Neural crest cell (in vitro differentiated cells): ENCODE data around the gene HES7. TPM values are rescaled to one million over a fixed set of nuclear protein-coding genes. Genes with fewer than 3 reads are reported as not detected.
A peak's percentile ranks its signal among the peaks of the same experiment; 100 is the strongest.

ENCODE experiments used
- DNase-seq: peaks from one replicate; pipeline ENCODE4 v3.0.0; 2021; ENCODE audit warnings: low read depth, mixed read lengths, low spot score
- H3K27ac Mint-ChIP-seq: one replicate; pipeline ENCODE4 v1.8.0; 2021; ENCODE audit warnings: mild to moderate bottlenecking, mixed read lengths; ENCODE audit not compliant: unreplicated experiment
- H3K27me3 Mint-ChIP-seq: 2 replicates; pipeline ENCODE4 v1.8.0; 2021; ENCODE audit warnings: low read depth, mild to moderate bottlenecking, mixed read lengths
- H3K36me3 Mint-ChIP-seq: 2 replicates; pipeline ENCODE4 v1.8.0; 2021; ENCODE audit warnings: low read depth, mild to moderate bottlenecking, mixed read lengths
- H3K4me1 Mint-ChIP-seq: 2 replicates; pipeline ENCODE4 v1.8.0; 2021; ENCODE audit warnings: mixed read lengths
- H3K4me3 Mint-ChIP-seq: one replicate; pipeline ENCODE4 v1.8.0; 2021; ENCODE audit warnings: mild to moderate bottlenecking, mixed read lengths
- H3K9me3 Mint-ChIP-seq: 2 replicates; pipeline ENCODE4 v1.8.0; 2021; ENCODE audit warnings: mixed read lengths
- total RNA-seq: library from RNA; stranded (reverse); gene quantifications from 2 replicates; pipeline ENCODE4 v1.2.1, GENCODE V29; 2021
- TF ChIP-seq, protein P1 (sequence below): fragments of 200-600 bp; sonication (generic); conservative IDR thresholded peaks from 2 replicates; pipeline ENCODE4 v1.5.0; 2021; ENCODE audit warnings: antibody characterized with exemption, mild to moderate bottlenecking

HES7 gene
- total RNA-seq, 1 donor from 2014 or later, result 0.56 TPM

GRCh38 chr17:8075081-8075480 is 48.8 kb downstream of the HES7 start:
- TF ChIP-seq, protein P1, sequence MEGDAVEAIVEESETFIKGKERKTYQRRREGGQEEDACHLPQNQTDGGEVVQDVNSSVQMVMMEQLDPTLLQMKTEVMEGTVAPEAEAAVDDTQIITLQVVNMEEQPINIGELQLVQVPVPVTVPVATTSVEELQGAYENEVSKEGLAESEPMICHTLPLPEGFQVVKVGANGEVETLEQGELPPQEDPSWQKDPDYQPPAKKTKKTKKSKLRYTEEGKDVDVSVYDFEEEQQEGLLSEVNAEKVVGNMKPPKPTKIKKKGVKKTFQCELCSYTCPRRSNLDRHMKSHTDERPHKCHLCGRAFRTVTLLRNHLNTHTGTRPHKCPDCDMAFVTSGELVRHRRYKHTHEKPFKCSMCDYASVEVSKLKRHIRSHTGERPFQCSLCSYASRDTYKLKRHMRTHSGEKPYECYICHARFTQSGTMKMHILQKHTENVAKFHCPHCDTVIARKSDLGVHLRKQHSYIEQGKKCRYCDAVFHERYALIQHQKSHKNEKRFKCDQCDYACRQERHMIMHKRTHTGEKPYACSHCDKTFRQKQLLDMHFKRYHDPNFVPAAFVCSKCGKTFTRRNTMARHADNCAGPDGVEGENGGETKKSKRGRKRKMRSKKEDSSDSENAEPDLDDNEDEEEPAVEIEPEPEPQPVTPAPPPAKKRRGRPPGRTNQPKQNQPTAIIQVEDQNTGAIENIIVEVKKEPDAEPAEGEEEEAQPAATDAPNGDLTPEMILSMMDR, result no peak
- Mint-ChIP-seq H3K4me3 (no peak overlapping the region), H3K4me1 (peaks cover 15% of the 10 kb centered on the region), H3K27me3 (peaks cover 97% of the 10 kb centered on the region), H3K27ac (no peak overlapping the region), H3K9me3 (no peaks in the 10 kb centered on the region), H3K36me3 (no peaks in the 10 kb centered on the region)
- DNase-seq, result no peak

DNA sequence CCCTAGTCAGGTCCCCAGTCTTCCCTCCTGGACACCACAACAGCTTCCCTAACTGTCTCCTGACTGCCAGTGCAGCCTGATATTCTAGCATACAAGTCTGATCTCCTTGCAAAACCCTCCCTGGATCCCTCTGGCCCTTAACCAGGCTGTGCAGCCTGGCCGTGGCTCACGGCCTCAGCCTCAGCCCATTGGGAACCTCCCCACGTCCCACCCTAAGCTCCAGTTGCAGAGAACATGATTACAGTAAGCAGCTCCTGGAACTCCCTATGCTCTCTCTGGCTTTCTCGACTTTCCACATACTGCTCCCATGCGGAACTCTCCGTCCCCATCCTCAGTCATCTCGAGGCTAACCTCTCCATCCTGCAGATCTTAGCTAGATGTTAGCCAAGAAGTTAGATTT is 49.4 kb downstream of the HES7 start:
- Mint-ChIP-seq H3K27ac (no peak overlapping the region), H3K9me3 (no peaks in the 10 kb centered on the region), H3K4me1 (peaks cover 15% of the 10 kb centered on the region), H3K4me3 (no peak overlapping the region), H3K27me3 (peaks cover 97% of the 10 kb centered on the region), H3K36me3 (no peaks in the 10 kb centered on the region)
- TF ChIP-seq, protein P1, result no peak
- no peak for DNase-seq

- Mint-ChIP-seq H3K27me3 (peaks cover 98% of the 10 kb centered on the region), H3K27ac (no peak overlapping the region), H3K9me3 (no peaks in the 10 kb centered on the region), H3K36me3 (no peaks in the 10 kb centered on the region), H3K4me3 (no peak overlapping the region), H3K4me1 (peaks cover 15% of the 10 kb centered on the region)
- DNase-seq, result peak; percentile 79
- TF ChIP-seq, protein P1, result peak; percentile 95
Observed at GRCh38 chr17:8073627-8074484, 50.0 kb downstream of the HES7 start.

GRCh38 chr17:8072729-8073461 is 51.0 kb downstream of the HES7 start:
- H3K4me1 Mint-ChIP-seq, result peaks cover 15% of the 10 kb centered on the region
- H3K36me3 Mint-ChIP-seq, result no peaks in the 10 kb centered on the region
- no peak for DNase-seq
- TF ChIP-seq, protein P1, result no peak
- peak overlapping the region; percentile 12 for H3K4me3 Mint-ChIP-seq
- no peak overlapping the region for H3K27ac Mint-ChIP-seq
- no peaks in the 10 kb centered on the region for H3K9me3 Mint-ChIP-seq
- peaks cover 100% of the 10 kb centered on the region for H3K27me3 Mint-ChIP-seq

GRCh38 chr17:8072341-8072728 is 51.6 kb downstream of the HES7 start:
- no peak for DNase-seq
- Mint-ChIP-seq H3K27ac (no peak overlapping the region), H3K27me3 (peaks cover 100% of the 10 kb centered on the region), H3K4me3 (peak overlapping the region; percentile 12), H3K36me3 (no peaks in the 10 kb centered on the region), H3K4me1 (peaks cover 15% of the 10 kb centered on the region), H3K9me3 (no peaks in the 10 kb centered on the region)
- TF ChIP-seq, protein P1, result no peak
